Right hindlimb (tissue), 1 donor: ENCODE data around the gene SCAMP2.

Source experiments
- DNase-seq: peaks from one replicate; pipeline ENCODE4 v3.0.0-alpha.2; 2018

SCAMP2 gene

DNA sequence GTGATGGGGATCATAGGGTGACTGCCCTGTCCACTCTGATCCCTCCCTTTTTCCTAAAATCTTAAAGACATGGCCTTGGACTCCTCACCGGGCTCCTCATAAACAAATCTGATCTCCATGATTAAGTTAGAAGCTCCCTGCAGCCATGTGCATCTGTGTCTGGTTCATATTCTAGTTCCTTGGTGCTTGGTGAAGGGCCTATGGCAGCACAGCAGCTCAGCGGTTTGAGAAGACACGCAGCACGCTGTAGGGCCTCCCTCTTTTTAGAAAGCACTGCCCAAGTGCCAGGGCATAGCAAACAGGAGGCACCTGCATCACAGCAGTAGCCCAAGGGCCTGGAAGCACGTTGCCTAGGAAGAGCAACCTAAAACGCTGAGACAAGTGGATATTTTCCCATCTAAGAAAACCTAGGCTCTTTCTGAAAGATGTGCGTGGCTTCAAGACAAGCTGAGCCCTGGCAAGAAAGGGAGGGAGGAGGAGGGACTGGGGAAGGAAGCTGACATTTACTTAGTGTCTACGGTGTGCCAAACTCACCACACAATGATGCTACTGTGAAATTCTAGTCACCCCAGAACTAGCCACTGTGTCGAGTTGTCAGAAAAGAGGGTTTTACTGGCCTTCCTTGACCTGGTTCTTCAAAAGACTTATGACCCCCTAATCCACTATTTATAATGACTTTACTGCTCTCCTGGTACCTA, 15.3 kb downstream of the SCAMP2 start:
- DNase-seq = no peak

DNA sequence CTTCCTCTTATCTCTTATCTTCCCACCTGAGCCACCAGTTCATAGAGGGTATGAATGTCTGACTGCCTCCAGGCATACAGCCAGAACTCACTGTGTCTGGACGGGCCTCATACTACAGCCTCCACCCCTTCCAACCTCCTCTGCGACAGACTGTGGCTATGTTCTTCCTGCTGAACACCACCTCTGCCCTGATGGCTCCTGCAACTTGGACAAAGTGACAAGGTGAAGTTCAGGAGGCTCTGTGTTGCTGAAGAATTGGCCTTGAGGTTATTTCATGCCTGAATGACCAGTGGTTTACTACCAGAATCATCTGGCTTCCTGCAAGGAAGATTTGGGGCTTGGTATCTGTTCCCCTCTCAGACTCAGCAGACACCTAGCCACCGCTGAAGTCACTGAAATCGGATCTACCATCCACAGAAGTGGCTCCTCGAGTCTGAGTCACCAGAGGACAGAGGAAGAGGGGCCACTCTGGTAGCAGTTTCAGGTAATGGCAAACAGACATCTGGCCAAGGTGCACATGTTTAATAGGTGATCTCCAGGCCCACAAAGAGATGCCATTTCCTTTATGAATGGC, 16.0 kb downstream of the SCAMP2 start:
- DNase-seq = no peak

DNA sequence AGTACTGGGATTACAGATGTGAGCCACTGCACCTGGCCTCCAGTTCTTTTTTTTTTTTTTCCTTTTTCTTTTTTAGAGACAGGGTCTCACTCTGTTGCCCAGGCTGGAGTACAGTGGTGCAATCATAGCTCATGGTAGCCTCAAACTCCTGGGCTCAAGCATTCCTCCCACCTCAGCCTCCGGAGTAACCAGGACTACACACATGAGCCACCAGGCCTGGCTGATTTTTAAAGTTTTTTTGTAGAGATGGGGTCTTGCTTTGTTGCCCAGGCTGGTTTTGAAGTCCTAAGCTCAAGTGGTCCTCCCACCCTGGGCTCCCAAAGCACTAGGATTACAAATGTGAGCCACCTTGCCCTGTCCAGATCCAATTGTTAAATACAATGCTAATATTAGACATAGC, 16.6 kb downstream of the SCAMP2 start:
- DNase-seq = no peak

DNA sequence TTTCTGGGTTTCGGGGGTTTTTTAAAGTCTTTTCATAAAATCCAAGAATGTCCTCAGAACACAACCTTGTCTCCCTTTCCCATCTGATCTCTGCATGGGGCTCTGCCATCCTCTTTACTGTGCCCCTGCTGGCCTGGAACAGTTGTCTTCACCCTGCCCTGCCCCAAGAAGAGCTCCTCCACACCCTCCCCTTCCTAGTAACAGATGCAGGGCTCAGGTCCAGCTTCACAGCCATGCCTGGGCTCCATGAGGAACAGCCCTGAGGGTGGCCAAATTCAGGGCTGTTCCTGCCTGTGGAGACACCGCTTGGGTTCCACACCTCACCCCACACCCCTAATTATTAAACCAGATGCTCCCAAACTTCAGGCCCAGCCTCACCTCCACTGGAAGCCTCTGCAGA, 17.3 kb downstream of the SCAMP2 start:
- DNase-seq = peak; percentile 62

DNA sequence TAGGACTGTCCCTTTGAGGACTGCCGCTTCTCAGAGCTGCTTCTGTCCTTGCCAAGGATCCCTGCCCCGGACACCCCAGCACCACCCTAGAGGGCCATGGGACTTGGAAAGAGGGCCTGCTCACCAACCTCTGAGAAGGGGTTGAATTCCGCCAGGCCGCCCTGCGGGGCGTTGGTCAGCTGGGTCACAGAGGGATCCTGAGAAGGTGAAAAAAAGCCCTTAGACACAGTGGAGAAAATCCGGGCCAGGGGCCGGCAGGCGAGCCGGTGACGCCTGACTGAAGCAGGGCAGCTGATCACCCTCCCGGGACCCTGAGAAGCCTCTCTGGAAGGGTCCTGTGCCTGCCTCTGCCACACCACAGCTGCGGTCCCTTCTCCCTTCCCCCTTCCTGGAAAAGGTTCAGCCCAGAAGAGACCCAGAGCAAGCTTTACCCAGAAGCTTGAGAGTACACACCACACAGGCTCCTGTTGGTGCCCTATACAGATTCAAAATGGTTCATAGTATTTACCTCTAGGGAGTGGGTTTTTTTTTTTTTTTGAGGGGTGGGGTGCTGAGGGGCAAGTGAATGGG, 18.6 kb downstream of the SCAMP2 start:
- no peak for DNase-seq

DNA sequence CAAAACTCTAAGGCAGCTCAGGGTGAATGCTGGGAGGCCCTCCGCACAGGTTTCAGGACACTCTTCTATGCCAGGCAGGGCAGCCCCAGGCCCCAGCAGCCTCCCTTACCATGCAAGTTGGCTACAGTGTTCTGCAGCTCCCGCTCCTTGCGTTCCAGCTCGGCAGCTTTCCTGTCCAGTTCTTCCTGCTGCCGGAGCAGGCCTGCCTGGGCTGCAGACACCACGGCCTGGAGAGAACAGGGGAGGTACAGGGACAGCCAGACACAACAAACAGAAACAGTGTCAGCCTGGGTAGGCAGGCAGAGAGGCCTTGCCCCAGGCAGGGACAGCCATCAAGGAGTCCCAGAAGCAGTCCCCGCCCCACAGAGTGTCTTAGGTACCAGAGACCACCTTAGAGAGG, 21.2 kb downstream of the SCAMP2 start:
- no peak for DNase-seq

DNA sequence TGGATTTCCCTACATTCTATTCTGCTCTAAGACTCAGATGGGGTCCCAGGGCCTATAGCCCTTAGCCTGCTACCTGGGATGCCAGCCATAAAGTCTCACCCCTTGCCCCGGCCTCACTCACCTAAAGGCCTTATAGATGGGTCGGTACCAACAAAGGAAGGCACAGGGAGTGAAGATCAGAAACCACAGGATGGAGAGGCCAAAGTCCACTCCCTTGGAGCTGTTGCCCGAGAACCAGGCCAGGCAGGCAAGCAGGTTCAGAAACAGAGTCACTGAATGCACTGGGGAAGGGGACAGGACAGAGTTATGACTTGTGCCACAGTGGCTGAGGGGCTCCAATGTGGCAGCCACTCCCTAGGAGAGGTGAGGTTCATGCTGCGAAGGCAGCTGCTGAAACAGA, 22.8 kb downstream of the SCAMP2 start:
- DNase-seq = no peak

DNA sequence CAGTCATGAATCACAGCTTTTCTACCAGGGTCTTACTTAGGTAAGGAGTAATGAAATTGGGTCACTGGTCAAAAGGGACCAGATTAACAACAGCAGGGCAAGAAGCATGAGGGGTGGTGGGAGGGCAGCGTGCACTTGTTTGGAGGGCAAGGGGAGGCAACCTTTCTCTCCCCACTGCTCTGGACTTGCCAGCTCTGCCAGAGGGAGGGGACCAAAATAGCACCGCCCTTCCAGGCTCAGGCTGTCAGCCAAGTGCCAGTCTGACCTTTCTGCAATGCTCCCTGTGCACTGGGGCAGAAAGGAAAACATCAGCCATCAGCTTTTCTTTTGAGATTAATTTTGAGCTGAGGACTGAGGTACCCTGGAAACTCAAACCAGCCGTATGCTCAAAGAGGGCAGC, 25.7 kb downstream of the SCAMP2 start:
- no peak for DNase-seq

DNA sequence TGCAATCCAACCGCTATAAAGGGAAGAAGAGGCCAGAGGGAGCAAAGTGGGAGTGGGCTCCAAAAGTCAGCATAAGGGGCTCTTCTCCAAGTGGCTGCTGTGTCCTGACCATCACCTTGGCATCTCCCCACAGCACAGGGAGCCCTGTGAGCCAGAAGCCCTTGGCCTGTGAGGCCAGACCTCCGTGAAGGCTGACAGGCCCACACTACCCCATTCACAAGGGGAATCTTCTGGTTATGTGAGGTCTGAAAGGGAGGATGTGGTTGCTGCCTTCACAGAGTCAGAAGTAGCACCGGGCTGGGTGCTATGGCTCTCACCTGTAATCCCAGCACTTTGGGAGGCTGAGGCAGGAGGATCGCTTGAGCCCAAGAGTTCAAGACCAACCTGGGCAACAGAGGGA, 27.6 kb downstream of the SCAMP2 start:
- DNase-seq = no peak

DNA sequence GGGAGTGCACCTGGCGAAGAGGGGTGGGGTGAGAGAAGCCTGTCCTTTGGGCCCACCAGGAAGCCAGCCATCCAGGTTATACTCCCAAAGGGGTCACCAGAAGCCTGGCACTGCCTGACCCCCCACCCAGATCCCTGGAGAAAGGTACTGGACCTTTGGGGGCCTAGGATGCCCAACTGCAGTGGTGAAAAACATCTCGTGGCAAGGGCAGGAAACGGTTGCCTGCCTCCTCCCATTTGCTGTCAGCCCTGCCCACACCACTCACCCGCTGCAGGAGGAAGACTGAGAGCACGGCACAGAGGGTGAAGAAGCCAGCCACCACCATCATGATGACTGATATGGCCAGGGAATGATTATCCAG, 28.0 kb downstream of the SCAMP2 start:
- DNase-seq = no peak

DNA sequence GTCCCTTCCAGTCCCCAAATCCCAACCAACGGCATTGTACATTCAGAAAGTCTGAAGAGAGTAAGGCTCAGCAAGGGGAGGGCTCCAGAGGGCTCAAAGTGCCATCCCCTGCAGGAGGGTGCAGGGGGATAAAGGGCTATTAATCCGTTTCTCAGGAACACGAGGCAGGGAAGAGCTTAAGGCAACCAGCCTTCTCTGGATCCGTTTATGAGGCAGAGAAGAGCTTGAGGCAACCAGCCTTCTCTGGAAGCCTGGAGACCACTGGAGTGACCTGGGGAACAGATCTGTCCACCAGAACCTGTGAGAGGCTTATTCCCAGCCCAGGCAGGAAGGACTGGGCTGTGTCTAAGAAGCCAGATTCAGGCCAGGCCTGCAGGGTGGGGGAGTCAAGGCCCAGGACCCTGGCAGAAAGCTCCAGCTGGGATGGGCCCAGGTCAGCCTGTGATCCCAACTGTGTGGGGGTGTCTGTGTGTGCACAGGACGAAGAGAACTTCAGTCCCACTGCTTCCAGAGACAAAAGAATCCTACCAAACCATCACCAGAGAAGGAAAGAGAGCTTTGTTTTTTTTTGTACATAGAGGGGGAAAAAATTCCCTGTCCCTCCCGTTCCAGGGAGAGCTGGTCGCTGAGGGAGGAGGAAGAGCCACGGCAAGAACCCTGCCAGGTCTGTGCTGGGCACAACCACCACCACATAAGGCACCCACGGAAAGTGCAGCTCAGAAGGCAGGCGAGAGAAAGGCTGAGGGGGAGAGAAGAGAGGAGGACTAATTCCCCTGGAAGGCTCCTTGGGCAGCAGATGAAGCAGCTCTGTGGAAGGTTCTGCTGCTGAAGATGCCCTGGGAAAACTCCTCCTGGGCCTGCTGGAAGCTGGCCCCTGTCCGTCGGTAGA, 28.6 kb downstream of the SCAMP2 start:
- no peak for DNase-seq

DNA sequence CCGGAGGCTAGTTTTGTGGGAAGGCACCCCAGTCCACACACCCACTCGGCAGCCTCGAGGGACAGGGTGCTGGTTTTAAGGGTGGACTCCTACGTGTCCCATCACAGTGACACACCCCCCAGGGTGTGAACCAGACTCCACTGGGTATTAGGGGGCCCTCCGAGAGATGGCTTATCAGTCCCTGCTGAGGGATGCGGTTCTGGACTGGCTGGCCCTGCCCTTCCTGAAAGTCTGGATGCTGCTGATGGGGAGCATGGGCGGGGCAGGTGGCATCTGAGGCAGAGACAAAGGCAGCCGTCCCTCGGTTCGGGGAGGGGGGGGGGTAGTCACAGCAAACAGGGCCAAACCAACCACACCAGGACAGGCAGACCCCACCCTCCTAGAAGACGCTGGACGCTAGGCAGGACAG, 29.3 kb downstream of the SCAMP2 start:
- DNase-seq = no peak

DNA sequence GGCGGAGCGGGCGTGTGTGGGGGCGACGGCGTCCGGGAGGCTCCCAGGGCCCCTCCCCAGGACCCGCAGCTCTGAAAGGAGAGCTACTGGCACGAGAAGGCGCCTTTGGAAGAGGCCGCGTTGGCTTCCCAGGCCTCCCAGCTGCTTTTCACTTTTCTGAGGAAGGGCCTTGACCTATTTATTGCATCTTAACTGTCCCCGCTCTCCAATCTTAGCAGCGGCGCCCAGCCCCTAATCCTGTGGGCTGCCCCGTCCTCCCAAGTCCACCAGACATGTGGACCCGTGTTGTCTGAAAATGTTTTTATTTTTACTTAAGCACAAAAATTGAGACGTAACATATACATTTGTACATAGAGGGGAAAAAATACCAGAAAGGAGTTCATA, 29.7 kb downstream of the SCAMP2 start:
- no peak for DNase-seq

DNA sequence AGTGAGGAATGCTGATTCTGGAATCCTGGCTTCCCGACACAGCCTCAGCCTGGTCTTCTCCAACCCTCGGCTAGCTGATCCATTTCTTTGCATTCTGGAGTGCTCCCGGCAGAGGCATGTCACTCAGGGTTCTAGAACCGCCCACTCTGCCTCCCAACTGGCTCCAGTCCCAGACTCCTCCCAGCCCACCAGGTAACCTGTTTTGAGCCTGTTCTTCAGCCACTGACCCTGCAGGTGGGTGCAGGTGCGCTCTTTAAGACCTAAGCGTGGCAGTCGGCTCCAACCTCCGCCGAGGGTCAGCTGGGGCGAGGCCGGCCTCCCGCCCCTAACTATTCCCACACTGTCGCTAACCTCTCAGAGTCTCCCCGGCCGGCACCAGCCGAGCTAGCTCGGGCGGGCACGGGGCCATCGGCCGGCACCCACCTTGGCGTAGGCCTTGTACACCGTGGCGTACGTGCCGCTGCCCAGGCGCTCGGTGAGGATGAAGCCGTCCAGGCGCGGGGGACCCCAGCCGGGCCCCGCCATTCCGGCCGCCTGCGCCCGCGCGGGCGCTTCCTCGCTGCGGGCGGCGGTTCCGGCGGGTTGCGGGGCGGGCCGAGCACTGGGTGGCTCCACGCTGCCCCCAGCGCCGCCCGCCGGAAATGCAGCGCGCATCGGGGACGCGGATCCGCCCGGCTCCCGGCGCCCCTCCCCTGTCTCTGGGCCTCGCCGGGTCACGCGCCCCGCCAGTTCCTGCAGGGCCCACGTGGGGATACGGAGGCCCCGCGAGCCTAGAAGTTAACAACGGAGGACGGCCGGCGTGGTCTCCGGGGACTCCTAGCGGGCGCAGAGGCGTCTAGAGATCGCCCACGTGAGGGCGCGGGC, 30.4 kb downstream of the SCAMP2 start, which contains the start of gene ULK3:
TSS of gene ULK3 (minus strand) at position 576 of the 864 bp plus-strand sequence. CDS start at position 525, 51 bp downstream.
- peak; percentile 92 for DNase-seq

DNA sequence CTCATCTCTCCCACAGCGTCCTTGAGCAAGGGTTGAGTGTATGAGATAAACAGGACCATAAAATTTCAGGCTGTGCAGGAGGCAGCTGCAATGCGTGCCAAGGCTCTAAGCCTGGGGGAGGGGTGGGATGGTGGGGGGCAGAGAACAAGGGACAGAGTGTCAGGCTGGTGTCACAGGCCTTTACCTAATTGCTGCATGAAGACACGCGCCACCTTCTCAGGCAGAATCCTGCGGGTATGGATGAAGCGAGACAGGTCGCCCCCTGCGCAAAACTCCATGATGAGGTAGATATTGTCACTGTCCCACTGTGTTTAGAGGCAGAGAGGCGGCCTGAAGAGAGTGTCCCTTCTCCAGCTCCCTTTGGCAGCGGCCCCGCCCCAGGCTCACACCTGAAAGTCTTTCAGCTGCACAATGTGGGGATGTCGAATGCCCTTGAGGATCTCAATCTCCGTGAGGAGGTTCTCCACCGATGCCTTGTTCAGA, 31.2 kb downstream of the SCAMP2 start:
- DNase-seq = no peak

DNA sequence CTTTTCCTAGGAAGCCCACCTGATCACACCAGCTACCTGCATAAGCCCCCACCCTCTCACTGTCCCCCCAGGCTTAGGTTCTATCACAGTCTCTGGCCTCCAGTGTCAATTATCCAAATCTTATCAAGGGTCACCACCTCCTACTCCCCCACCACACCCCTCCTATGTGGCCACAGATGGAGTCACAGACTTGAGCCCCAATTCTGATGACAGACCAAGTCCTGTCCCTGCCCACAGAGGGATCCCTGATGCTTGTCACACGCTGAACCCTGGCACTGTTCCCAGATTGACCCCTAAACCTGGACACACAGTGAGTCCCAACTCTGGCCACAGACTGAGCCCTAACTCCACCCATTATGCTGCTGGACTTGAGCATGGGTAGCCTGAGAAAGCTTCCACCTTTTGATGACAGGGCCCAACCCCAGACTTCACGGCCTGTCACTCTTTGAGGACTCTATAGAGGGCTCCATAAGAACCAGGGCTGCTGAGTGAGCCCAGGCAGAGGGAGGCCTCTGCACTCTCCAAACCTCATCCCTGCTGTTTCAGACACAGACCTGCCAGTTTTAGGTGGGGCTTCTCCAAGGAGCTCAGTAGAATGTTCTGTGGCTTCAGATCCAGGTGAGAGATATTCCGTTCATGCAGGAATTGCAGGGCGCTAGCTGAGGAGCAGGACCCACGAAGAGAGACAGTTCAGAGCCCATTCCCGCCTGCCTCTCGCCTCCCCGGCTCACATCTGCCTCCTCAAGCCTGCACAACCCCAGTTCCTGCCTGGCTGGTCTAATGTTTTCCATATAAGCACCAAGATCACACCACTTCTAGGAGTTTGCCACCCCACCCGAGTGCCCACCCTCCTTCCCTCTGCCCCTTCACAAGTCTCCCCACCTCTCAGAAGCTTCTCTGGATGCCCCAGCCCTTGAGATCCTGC, 32.1 kb downstream of the SCAMP2 start:
- DNase-seq = no peak

DNA sequence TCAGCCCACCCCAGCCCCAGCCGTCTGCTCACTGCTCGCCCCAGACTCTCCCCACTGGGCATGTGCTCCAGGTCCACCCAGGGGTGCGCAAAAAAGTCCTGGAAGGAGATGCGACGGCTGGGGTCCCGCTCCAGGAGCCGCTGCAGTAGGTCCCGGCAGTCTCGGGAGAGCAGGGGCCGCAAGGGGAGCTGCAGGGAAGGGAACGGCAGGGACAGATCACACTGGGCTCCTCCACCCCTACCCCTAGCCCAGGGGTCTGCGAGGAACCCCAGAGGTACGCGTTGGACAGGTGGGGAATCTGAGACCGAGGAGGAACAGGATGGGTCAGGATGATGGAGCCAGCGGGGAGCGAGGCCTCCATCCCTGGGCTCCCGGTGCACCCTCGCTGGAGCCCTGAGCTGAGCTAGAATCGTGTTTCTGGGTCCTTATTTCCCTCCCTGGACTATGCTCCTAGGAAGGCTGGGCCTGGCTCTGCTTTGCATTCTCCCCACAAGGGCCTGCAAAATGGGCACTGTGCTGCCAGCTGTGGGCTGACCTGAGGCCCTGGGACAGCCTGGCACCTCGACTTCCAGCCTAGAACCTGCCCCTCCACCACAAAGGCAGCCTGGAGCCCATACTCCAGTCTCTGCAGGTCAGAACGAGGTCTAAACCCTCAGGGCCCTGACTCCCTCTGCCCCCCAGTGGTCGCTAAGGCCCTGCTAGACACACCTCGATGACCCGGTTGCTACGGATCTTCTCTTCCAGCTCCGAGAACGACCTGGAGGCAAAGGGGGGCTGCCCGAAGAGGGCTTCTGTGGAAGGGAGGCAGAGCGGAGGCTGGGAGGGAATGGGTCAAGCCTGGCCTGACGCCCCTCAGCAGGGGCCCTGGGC, 33.4 kb downstream of the SCAMP2 start:
- no peak for DNase-seq

DNA sequence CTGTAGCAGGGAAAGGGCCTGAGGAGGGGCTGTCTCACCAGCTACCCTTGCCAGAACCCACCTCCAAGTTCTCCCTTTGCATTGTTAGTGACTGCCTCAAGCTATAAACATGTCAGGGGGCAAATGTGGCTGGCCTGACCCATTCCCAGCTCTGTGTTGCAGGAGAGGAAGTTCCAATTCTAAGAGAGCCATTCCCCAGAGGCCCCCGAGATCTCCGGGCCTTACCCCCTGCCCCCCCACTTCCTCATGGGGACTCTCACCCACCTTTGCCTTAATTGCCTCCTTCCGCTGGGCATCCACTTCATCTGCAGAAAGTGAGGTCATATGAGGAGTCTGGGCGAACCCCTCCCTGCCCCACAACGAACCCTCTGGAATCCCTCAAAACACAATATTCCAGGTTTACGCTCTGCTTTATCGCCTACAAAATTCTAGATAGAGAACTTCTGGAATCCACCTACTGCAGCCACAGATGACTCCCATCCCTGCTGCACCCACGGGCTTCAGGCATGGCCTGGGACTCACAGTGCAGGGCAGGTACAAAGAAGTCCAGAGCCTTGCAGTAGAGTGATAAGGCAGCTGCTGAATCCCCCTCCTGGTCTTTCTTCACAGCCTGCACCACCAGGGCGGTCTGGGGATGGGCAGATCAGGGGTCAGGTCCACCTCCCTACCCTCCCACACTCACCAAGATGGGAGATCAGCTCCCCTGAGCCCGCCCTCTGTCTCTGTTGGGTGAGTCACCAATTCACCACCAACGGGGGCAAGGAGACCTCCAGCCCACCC, 34.2 kb downstream of the SCAMP2 start:
- no peak for DNase-seq

DNA sequence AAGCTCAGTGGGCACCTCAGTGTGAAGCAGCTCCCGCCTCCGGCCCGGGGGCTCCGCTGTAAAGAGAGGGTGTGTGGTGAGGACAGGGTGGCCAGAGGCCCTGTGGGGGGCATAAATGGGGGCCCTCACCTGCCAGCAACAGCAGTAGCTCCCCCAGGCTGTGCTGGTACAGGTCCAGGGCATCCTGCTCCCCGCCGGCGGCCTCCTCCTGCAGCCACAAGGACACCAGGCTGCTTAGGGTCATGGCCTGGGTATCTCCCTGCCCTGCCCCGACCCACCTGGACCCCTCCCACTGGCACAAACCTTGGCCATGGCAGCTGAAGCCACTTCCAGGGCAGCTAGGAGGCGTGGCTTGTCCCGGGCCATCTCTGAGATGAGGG, 35.0 kb downstream of the SCAMP2 start:
- DNase-seq = no peak
